ENCODE results near the gene ZP2. TPM values are rescaled to one million over a fixed set of nuclear protein-coding genes. Genes with fewer than 3 reads are reported as not detected.

The ZP2 gene
- total RNA-seq, 1 experiment from 2014 or later, result not detected

DNA sequence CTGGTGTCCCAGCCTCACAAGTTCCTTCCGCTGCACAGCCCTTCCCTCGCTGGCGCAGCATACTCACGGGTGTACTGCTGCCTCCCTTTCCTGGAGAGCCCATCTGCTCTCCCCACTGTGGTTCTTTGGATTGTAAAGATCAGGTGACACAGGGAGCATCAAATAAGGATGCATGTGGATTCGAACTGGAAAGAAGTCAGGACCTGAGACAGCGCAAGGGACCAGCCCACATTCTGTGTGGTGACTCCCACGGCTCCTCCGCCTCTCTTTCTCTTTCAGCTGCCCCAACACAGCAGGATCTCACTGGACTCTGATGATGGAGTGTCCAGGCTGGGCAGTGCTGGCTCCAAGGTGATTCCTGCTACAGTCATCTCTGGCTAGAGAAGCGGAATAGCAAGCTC lies 44.8 kb downstream of the ZP2 start:
- H4K20me1 ChIP-seq (ENCODE audit: control insufficient read depth, insufficient read depth, insufficient read length), result no peaks in the 10 kb centered on the region
- no peak overlapping the region for H3K18ac ChIP-seq (ENCODE audit: insufficient read length, low read depth, low read length)
- no peak overlapping the region for H4K8ac ChIP-seq (replicated peaks; ENCODE audit: insufficient read length, low read depth, low read length)
- H3K23ac ChIP-seq (ENCODE audit: insufficient read length, low read depth, low read length), result no peak overlapping the region
- H2BK5ac ChIP-seq (ENCODE audit: insufficient read length, low read length), result no peak overlapping the region
- Mint-ChIP-seq H3K4me1 (peaks cover 0 to 3% of the 10 kb centered on the region in 2 experiments; a peak in 2 of 4 replicates), H3K27ac (no peak overlapping the region), H3K36me3 (ENCODE audit: insufficient read depth in 1 of 3, low read depth in 3 of 3) (peaks cover 21 to 69% (median 58%) of the 10 kb centered on the region in 3 experiments; a peak in 6 of 7 replicates), H3K4me3 (no peak overlapping the region), H3K27me3 (ENCODE audit: low read depth) (no peaks in the 10 kb centered on the region), H3K9me3 (no peaks in the 10 kb centered on the region)
- no peak overlapping the region for H3K27ac ChIP-seq (ENCODE audit: insufficient read length, low read depth, low read length)
- H3K56ac ChIP-seq (ENCODE audit: insufficient read length, low read depth, low read length), result no peak overlapping the region
- H2BK20ac ChIP-seq (ENCODE audit: low read depth, low read length, poor library complexity, severe bottlenecking), result no peak overlapping the region
- H4K91ac ChIP-seq (ENCODE audit: insufficient read length, low read depth, low read length), result no peak overlapping the region
- H3K79me2 ChIP-seq (ENCODE audit: insufficient read depth, low read length), result no peaks in the 10 kb centered on the region
- TF ChIP-seq, protein P1, sequence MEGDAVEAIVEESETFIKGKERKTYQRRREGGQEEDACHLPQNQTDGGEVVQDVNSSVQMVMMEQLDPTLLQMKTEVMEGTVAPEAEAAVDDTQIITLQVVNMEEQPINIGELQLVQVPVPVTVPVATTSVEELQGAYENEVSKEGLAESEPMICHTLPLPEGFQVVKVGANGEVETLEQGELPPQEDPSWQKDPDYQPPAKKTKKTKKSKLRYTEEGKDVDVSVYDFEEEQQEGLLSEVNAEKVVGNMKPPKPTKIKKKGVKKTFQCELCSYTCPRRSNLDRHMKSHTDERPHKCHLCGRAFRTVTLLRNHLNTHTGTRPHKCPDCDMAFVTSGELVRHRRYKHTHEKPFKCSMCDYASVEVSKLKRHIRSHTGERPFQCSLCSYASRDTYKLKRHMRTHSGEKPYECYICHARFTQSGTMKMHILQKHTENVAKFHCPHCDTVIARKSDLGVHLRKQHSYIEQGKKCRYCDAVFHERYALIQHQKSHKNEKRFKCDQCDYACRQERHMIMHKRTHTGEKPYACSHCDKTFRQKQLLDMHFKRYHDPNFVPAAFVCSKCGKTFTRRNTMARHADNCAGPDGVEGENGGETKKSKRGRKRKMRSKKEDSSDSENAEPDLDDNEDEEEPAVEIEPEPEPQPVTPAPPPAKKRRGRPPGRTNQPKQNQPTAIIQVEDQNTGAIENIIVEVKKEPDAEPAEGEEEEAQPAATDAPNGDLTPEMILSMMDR (conservative IDR thresholded peaks at IDR 0.05), result no peak
- H3K14ac ChIP-seq (ENCODE audit: insufficient read depth, low read length), result no peak overlapping the region
- no peak overlapping the region for H2AFZ ChIP-seq (ENCODE audit: low read length)
- no peaks in the 10 kb centered on the region for H3K23me2 ChIP-seq (ENCODE audit: insufficient read length, low read depth, low read length, poor library complexity, severe bottlenecking)
- no peaks in the 10 kb centered on the region for H3K9me3 ChIP-seq (ENCODE audit: control insufficient read depth, low read depth, low read length)
- no peak overlapping the region for H2BK12ac ChIP-seq (ENCODE audit: insufficient read length, low read depth, low read length)
- no peaks in the 10 kb centered on the region for H3K4me1 ChIP-seq (ENCODE audit: insufficient read depth, low read length)
- H2AK5ac ChIP-seq (ENCODE audit: insufficient read length, low read length), result no peak overlapping the region
- no peak overlapping the region for H3T11ph ChIP-seq (ENCODE audit: low read length)
- H3K9ac ChIP-seq (ENCODE audit: extremely low read depth, insufficient read length, low read length), result no peak overlapping the region
- no peak overlapping the region for H3K4me2 ChIP-seq (ENCODE audit: insufficient read depth, insufficient read length, low read length)
- no peak overlapping the region for H4K5ac ChIP-seq (ENCODE audit: insufficient read length, low read depth, low read length)
- no peaks in the 10 kb centered on the region for H3K27me3 ChIP-seq (ENCODE audit: insufficient read depth, low read length)
- no peak overlapping the region for H2BK120ac ChIP-seq (ENCODE audit: low read depth, low read length, poor library complexity, severe bottlenecking)
- H3K4ac ChIP-seq (ENCODE audit: low read depth, low read length), result no peak overlapping the region
- WGBS (ENCODE audit: extremely low coverage, insufficient read length, low lambda C conversion rate), result no CpG with 5 or more reads among the region's 9 CpGs
- H2BK15ac ChIP-seq (ENCODE audit: low read depth, low read length), result no peak overlapping the region
- DNase-seq, result no peak
- H3K79me1 ChIP-seq (ENCODE audit: insufficient read depth, low read depth, low read length, poor library complexity, severe bottlenecking), result no peaks in the 10 kb centered on the region
